Measurements from ENCODE around the gene MTHFR. TPM values are rescaled to one million over a fixed set of nuclear protein-coding genes. Genes with fewer than 3 reads are reported as not detected.

MTHFR gene
- total RNA-seq, 2 donors from 2014 or later, result 38.5 to 53.9 TPM

DNA sequence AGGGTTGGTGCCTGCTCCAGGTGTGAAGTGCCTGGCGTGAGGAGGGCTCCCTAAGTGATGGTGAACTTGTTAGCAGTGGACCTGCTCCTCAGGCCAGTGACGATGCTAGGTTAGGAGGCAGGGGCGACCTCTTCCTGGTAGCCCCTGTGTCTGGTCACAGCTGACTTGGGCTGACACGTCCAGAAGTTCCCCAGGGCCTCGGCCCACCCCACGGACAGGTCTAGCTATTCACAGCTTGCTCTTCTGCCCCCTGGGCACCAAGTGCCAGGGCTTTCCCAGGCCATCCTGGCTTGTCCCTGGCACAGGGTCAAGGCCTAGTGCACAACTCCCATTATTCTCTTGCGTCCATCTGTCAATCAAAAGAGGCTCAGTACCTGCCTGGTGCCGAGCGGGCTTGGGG lies 54.7 kb downstream of the MTHFR start:
- no peak for DNase-seq (ENCODE audit: low spot score)
- no peak overlapping the region for H3K4me3 ChIP-seq
- no peaks in the 10 kb centered on the region for H3K9me3 ChIP-seq
- H3K36me3 ChIP-seq, result peaks cover 21% of the 10 kb centered on the region
- TF ChIP-seq, protein P1, sequence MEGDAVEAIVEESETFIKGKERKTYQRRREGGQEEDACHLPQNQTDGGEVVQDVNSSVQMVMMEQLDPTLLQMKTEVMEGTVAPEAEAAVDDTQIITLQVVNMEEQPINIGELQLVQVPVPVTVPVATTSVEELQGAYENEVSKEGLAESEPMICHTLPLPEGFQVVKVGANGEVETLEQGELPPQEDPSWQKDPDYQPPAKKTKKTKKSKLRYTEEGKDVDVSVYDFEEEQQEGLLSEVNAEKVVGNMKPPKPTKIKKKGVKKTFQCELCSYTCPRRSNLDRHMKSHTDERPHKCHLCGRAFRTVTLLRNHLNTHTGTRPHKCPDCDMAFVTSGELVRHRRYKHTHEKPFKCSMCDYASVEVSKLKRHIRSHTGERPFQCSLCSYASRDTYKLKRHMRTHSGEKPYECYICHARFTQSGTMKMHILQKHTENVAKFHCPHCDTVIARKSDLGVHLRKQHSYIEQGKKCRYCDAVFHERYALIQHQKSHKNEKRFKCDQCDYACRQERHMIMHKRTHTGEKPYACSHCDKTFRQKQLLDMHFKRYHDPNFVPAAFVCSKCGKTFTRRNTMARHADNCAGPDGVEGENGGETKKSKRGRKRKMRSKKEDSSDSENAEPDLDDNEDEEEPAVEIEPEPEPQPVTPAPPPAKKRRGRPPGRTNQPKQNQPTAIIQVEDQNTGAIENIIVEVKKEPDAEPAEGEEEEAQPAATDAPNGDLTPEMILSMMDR (IDR thresholded peaks at IDR 0.05), result no peak
- no peak overlapping the region for H3K27ac ChIP-seq
- peaks cover 0 to 22% of the 10 kb centered on the region in 2 donors for H3K4me1 ChIP-seq
- H3K27me3 ChIP-seq, result no peaks in the 10 kb centered on the region

DNA sequence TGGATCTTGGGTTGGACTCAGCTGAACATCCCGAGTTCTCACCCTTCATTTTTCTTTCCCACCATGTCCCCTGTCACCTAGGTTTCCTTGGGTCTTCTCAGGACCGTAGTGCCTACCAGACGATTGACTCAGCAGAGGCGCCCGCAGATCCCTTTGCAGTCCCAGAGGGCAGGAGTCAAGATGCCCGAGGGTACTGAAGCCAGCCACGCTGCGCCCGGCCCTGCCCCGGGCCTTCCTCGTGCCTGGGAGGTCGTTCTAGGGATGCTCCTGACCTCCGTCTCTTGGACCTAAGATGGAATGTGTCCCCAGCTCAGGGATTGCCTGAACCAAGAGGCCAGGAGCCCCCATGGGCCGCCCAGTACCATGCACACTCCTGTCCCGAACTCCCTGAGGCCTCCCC lies 55.8 kb downstream of the MTHFR start:
- H3K36me3 ChIP-seq, result peaks cover 21% of the 10 kb centered on the region

DNA sequence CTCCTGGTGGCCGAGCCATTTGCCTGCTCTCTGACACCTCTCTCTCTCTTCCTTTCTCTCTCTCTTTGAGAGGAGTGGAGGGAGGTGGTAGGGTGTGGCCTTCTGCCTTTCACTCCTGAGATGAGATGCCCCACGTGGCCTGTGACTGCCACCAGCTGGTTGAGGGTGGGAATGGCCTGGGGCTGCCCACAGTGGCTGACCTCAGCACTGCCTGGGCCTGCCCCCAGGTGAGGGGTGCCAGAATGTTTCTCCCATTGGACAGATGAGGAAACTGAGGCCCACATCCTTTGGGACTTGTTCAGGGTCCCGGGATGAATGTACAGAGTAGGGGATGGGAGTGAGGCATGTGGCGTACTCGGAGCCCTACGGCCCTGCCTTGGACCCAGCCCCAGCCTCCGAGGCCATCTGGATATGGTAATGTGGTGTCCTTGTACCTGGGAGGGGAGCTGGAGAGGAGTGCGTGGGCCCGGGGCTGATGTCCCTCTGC lies 56.5 kb downstream of the MTHFR start:
- TF ChIP-seq, protein P1 (IDR thresholded peaks at IDR 0.05), result peak in 1 of 2 donors; percentile 65
- no peak for DNase-seq (ENCODE audit: low spot score)
- Histone ChIP-seq H3K27ac (no peak overlapping the region), H3K4me1 (peaks cover 0 to 22% of the 10 kb centered on the region in 2 donors), H3K36me3 (peaks cover 21% of the 10 kb centered on the region), H3K27me3 (no peaks in the 10 kb centered on the region), H3K9me3 (no peaks in the 10 kb centered on the region), H3K4me3 (no peak overlapping the region)

More for the DNA sequence above, 55.8 kb downstream of the MTHFR start:
- no peak overlapping the region for H3K27ac ChIP-seq
- no peaks in the 10 kb centered on the region for H3K27me3 ChIP-seq
- TF ChIP-seq, protein P1 (IDR thresholded peaks at IDR 0.05), result no peak
- peaks cover 0 to 22% of the 10 kb centered on the region in 2 donors for H3K4me1 ChIP-seq
- no peaks in the 10 kb centered on the region for H3K9me3 ChIP-seq
- no peak for DNase-seq (ENCODE audit: low spot score)
- no peak overlapping the region for H3K4me3 ChIP-seq

DNA sequence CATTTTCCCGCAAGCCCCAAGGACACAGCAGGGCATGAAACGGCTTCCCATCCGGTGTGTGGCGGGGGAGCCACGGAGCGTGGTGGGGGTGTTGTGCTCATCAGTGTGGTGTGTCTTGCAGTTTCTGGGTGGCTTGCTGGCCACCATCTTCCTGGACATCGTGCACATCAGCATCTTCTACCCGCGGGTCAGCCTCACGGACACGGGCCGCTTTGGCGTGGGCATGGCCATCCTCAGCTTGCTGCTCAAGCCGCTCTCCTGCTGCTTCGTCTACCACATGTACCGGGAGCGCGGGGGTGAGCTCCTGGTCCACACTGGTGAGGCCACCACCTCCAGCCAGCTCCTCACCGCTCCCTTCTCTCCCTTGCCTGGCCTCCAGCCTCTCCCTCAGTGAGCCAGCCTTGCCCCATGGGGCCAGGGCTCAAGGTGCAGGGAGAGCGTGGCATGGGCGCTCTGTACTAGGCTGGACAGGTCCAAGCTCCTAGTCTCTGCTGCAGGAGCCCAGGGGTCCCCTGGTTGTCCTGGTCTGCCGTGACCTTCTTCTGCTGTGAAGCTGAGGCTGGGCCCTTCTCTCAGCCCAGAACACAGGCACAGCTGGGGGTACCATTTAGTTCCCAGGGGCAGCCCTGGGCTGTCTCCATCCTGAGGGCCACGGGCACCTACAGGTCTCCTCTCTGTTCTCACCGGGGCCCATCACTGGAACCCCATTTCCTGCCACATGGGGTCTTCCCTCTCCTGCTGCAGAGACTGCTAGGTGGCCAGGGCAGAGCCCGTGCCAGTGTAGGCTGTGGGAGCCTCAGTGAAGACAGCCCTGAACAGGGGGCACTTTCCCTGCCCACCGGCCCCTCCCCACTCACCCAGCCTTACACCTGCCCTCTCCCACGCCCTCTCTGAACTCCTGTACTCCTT lies 57.2 kb downstream of the MTHFR start:
- Histone ChIP-seq H3K27me3 (no peaks in the 10 kb centered on the region), H3K4me1 (peaks cover 0 to 22% of the 10 kb centered on the region in 2 donors), H3K36me3 (peaks cover 21% of the 10 kb centered on the region), H3K4me3 (no peak overlapping the region), H3K27ac (no peak overlapping the region), H3K9me3 (no peaks in the 10 kb centered on the region)
- TF ChIP-seq, protein P1 (IDR thresholded peaks at IDR 0.05), result no peak
- no peak for DNase-seq (ENCODE audit: low spot score)

DNA sequence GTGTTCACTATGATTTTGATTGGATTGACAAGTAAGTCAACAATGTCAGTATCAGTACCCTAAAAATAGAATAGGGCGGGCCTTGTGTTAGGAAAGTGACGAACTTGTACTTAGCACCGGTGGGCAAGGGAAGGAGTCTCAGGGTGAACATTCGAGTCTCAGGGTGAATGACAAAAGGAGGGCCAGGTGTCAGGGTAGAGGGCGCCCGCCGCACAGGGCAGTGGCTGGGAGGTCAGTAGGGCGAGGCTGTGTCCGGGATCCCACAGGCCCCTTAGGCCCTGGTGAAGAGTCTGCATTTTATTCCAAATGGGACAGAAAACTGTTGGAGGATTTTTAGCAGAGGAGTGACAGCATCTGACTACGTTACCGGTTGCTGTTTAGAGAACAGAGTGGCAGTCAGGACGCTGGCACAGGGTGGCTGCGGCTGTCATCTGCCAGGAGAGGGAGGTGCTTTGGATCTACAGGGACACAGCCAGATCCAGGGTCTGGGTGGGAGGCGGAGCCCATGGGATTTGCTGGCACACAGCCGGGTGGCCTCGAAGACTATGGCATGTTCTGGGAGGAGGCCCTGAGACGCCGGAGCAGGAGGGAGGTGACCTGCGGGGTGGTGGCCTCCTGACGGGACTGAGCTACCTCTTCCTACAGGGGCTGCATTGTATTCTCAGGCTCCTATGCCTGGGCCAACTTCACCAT lies 58.8 kb downstream of the MTHFR start:
- TF ChIP-seq, protein P1 (IDR thresholded peaks at IDR 0.05), result no peak
- Histone ChIP-seq H3K4me3 (no peak overlapping the region), H3K27ac (peak overlapping the region; percentile 64 to 75), H3K4me1 (peaks cover 0 to 22% of the 10 kb centered on the region in 2 donors), H3K27me3 (no peaks in the 10 kb centered on the region), H3K9me3 (no peaks in the 10 kb centered on the region), H3K36me3 (peaks cover 21% of the 10 kb centered on the region)
- no peak for DNase-seq (ENCODE audit: low spot score)
